K562 (cell line): ENCODE data around the gene AZU1. TPM values are rescaled to one million over a fixed set of nuclear protein-coding genes. Genes with fewer than 3 reads are reported as not detected.
A peak's percentile ranks its signal among the peaks of the same experiment; 100 is the strongest.

Experiments
- ATAC-seq: fragments of 200-7000 bp; cut with Tn5 transposase; 3 replicates; pipeline ENCODE4 v1.9.1; 2020; ENCODE audit warnings: moderate library complexity
- BruUV-seq: library from RNA; stranded (reverse); fragments of 400-500 nt; replicated peaks from 2 replicates; lab custom pipeline; 2021; lab: Mats Ljungman, UMichigan
- CTCF ChIA-PET: fragments of 300-600 bp; formaldehyde crosslinking; extraction: SDS; loops from one replicate; lab custom pipeline; 2021; ENCODE audit warnings: low intra/inter-chr PET ratio; lab: Yijun Ruan, JAX
- POLR2A ChIA-PET: fragments of 300-600, 350-650 bp; sonication (Branson Sonifier 250); formaldehyde crosslinking; extraction: SDS; loops from one replicate; lab custom pipeline; 2021; ENCODE audit warnings: antibody characterized with exemption, inconsistent platforms; lab: Yijun Ruan, JAX
- DNase-seq, 4 experiments: peaks; one replicate each; pipeline versions ENCODE4 v3.0.0 to v3.0.0-alpha.2; 2011 to 2018; ENCODE audit warnings: low spot score in 3 of 4, mixed read lengths in 3 of 4; ENCODE audit errors: extremely low read depth in 1 of 4
- FAIRE-seq: peaks from 2 replicates; lab custom pipeline; 2011; peaks lifted over from hg19 to GRCh38; lab: Jason Lieb, UNC
- H2AFZ ChIP-seq: 2 replicates; pipeline ENCODE4 v1.6.0; 2011; ENCODE audit warnings: low read depth, low read length, control low read depth, inconsistent platforms
- H3K27ac ChIP-seq: fragments of 200-600 bp; 3 replicates; pipeline ENCODE4 v1.8.0; 2011; ENCODE audit warnings: low read depth, mild to moderate bottlenecking, control low read depth, inconsistent platforms, low read length, moderate library complexity, mixed read lengths; ENCODE audit errors: extremely low read depth
- H3K27me3 ChIP-seq, 2 experiments: fragments of 300-600 bp in 1 of 2; 2 replicates in 1 of 2; 3 replicates in 1 of 2; pipeline versions ENCODE4 v1.6.0 to v1.8.0; 2011; ENCODE audit warnings: inconsistent platforms in 2 of 2, low read length in 2 of 2, mild to moderate bottlenecking in 1 of 2, mixed read lengths in 1 of 2, moderate library complexity in 1 of 2; ENCODE audit not compliant: control insufficient read depth in 2 of 2, insufficient read depth in 2 of 2
- H3K36me3 ChIP-seq: fragments of 300-600 bp; 3 replicates; pipeline ENCODE4 v1.8.0; 2011; ENCODE audit warnings: mild to moderate bottlenecking, low read length, inconsistent platforms; ENCODE audit not compliant: control insufficient read depth, insufficient read depth
- H3K4me1 ChIP-seq, 2 experiments: fragments of 200-600 bp in 1 of 2; replicated peaks in 1 of 2; 2 replicates in 1 of 2; 3 replicates in 1 of 2; pipeline versions ENCODE4 v1.5.1 to v1.8.0; 2011; ENCODE audit warnings: inconsistent platforms in 2 of 2, low read length in 2 of 2, mild to moderate bottlenecking in 1 of 2, mixed read lengths in 1 of 2, moderate library complexity in 1 of 2; ENCODE audit not compliant: control insufficient read depth in 2 of 2, insufficient read depth in 2 of 2
- H3K4me2 ChIP-seq: 2 replicates; pipeline ENCODE4 v1.6.1; 2011; ENCODE audit warnings: low read length, control low read depth, inconsistent platforms, mixed read lengths; ENCODE audit not compliant: insufficient read depth
- H3K4me3 ChIP-seq: fragments of 200-600 bp; sonication (generic), shearing (Covaris generic); 2 replicates; pipeline ENCODE4 v1.5.1; 2016; ENCODE audit warnings: control low read depth, inconsistent platforms
- H3K79me2 ChIP-seq: fragments of 200-600 bp; 3 replicates; pipeline ENCODE4 v1.8.0; 2011; ENCODE audit warnings: low read length, inconsistent platforms; ENCODE audit not compliant: control insufficient read depth, insufficient read depth
- H3K9ac ChIP-seq, 2 experiments: 2 replicates each; pipeline versions ENCODE4 v1.6.0 to v1.6.1; 2011; ENCODE audit warnings: low read depth in 2 of 2, low read length in 2 of 2, control low read depth in 1 of 2, inconsistent platforms in 1 of 2, mild to moderate bottlenecking in 1 of 2, mixed read lengths in 1 of 2; ENCODE audit not compliant: insufficient read depth in 1 of 2
- H3K9me1 ChIP-seq: one replicate; pipeline ENCODE4 v1.6.0; 2011; ENCODE audit warnings: inconsistent platforms, mild to moderate bottlenecking, low read length, moderate library complexity; ENCODE audit not compliant: control insufficient read depth, insufficient read depth
- H3K9me3 ChIP-seq: replicated peaks from 2 replicates; pipeline ENCODE4 v1.5.1; 2011; ENCODE audit warnings: low read depth, low read length, inconsistent platforms; ENCODE audit not compliant: control insufficient read depth, insufficient read depth
- H4K20me1 ChIP-seq: replicated peaks from 2 replicates; pipeline ENCODE4 v1.6.1; 2011; ENCODE audit warnings: low read length, inconsistent platforms, mixed read lengths; ENCODE audit not compliant: control insufficient read depth, insufficient read depth
- ESRRA ChIP-seq: fragments of 450-650 bp; IDR thresholded peaks from 2 replicates; pipeline ENCODE4 v1.6.1; 2014; ENCODE audit warnings: low read depth, mild to moderate bottlenecking, moderate library complexity, borderline replicate concordance
- HDAC8 ChIP-seq: fragments of 450-650 bp; IDR thresholded peaks from 2 replicates; pipeline ENCODE4 v1.6.1; 2016; ENCODE audit warnings: mild to moderate bottlenecking, missing genetic modification characterization, moderate library complexity, missing compliant biosample characterization
- KAT2B ChIP-seq: IDR thresholded peaks from one replicate; pipeline ENCODE4 v1.6.1; 2012; ENCODE audit warnings: low read depth, mild to moderate bottlenecking, control low read depth, inconsistent platforms, low read length, moderate library complexity
- LCOR ChIP-seq: sonication (generic); formaldehyde crosslinking; IDR thresholded peaks from 2 replicates; pipeline ENCODE4 v1.8.0; 2022; ENCODE audit warnings: mild to moderate bottlenecking, missing genetic modification reagents
- POLR2A ChIP-seq: fragments of 450-650 bp; conservative IDR thresholded peaks from 2 replicates; pipeline ENCODE4 v1.6.1; 2016
- POLR2G ChIP-seq: fragments of 200-400 bp; formaldehyde crosslinking; IDR thresholded peaks from 2 replicates; pipeline ENCODE4 v1.6.1; 2017; ENCODE audit warnings: low read depth, mild to moderate bottlenecking, antibody characterized with exemption, low read length, moderate library complexity
- RBFOX2 ChIP-seq: fragments of 200-400 bp; formaldehyde crosslinking; IDR thresholded peaks from 2 replicates; pipeline ENCODE4 v1.6.1; 2017; ENCODE audit warnings: low read depth, mild to moderate bottlenecking, low read length, moderate library complexity
- ZFX ChIP-seq: sonication (generic); formaldehyde crosslinking; IDR thresholded peaks from 2 replicates; pipeline ENCODE4 v1.8.0; 2022; ENCODE audit warnings: mild to moderate bottlenecking, missing genetic modification reagents, moderate library complexity
- ZNF274 ChIP-seq: IDR thresholded peaks from 2 replicates; pipeline ENCODE4 v1.6.1; 2011; ENCODE audit warnings: low read depth, mild to moderate bottlenecking, low read length, moderate library complexity, borderline replicate concordance
- ZNF785 ChIP-seq: fragments of 250-450 bp; sonication (Bioruptor Pico); IDR thresholded peaks from 2 replicates; pipeline ENCODE4 v1.4.0; 2020; ENCODE audit warnings: mild to moderate bottlenecking
- WGBS: fragments of 100-300 bp; shearing (Covaris generic); methylation state at CpG from one replicate; pipeline ENCODE4 v1.1.6; 2016; ENCODE audit warnings: low coverage, mixed read lengths; ENCODE audit not compliant: insufficient coverage; ENCODE audit errors: missing lambda C conversion rate; 5-methylcytosine and 5-hydroxymethylcytosine counted together
- in situ Hi-C: fragments of 300-500 bp; cut with MboI; formaldehyde crosslinking; loops from 4 replicates; pipeline ENCODE4 v1.15.0; 2018; ENCODE audit warnings: inconsistent platforms, mixed read lengths
- intact Hi-C: fragments of 100-400 bp; cut with micrococcal nuclease; formaldehyde crosslinking; loops from 2 replicates; pipeline ENCODE4 v1.14.2; 2022
- polyA plus RNA-seq, 8 experiments: library from polyadenylated mRNA; depleted of rRNA in 4 of 8; stranded (reverse) in 5 of 8; unstranded in 3 of 8; fragments of >200 nt; fragmentation: Nextera tagmentation in 2 of 8; fragmentation: Illumina TruSeq in 1 of 8; extraction: Ambion mirVana in 2 of 8; extraction: Trizol in 1 of 8; gene quantifications; 2 replicates each; pipeline versions ENCODE4 v1.2.1 to v1.2.3, GENCODE V29; 2011 to 2014; ENCODE audit warnings: inconsistent platforms in 1 of 8, missing spikeins in 1 of 8
- total RNA-seq, 7 experiments: library from RNA; depleted of rRNA in 6 of 7; stranded (reverse); fragments of >200 nt in 6 of 7; fragmentation: Illumina TruSeq in 2 of 7; extraction: Trizol in 2 of 7; gene quantifications; 2 replicates each; pipeline versions ENCODE4 v1.2.1 to v1.2.3, GENCODE V29; 2011 to 2021; ENCODE audit warnings: low replicate concordance in 1 of 7
- TF ChIP-seq, protein P1 (sequence below), 3 experiments: fragments of 200-800 bp in 1 of 3; sonication (Bioruptor generic) in 1 of 3; sonication (generic) in 1 of 3; formaldehyde crosslinking in 1 of 3; IDR thresholded peaks; 2 replicates each; pipeline versions ENCODE4 v1.6.1 to v1.8.0; 2016 to 2022; ENCODE audit warnings: mild to moderate bottlenecking in 2 of 3, missing compliant biosample characterization in 2 of 3, missing genetic modification characterization in 2 of 3, missing genetic modification reagents in 1 of 3

Gene AZU1
- total and polyA plus RNA-seq, 9 of the 15 experiments (the other 6 are each of a cell fraction or from before 2014, with no cell fraction given): 0.29 to 1.9 (median 0.59) TPM; not detected in 3

DNA sequence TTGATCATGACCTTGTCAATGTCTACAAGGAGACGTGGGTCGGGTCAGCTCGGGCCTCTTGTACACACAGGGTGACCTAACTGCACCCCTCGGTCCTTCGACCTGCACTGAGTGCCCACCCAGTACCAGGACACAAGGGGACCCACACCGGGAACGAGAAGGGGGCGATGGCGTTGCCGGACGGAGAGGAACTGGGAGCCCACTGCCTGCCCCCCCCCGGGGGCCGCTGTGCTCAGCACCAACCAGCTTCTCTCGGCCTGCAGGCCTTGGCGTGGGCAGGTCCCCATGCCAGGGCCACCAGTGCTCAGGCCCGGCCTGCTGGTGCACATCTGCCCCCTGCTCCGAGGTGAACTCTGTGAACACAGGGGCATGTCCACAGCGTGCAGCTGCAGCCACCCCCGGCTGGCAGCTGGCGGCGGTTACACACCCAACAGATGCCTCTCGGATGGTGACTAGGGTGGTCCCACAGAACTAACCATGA, 46.0 kb downstream of the AZU1 start:
- Histone ChIP-seq H3K4me2 (no peak overlapping the region; the same call in 1 of the 2 replicates), H3K27ac (peak overlapping the region; percentile 44; the same call in 2 of the 3 replicates), H3K79me2 (no peaks in the 10 kb centered on the region), H3K36me3 (peaks cover 72% of the 10 kb centered on the region; the same call in 2 of the 3 replicates), H2AFZ (no peak overlapping the region), H3K9me3 (no peaks in the 10 kb centered on the region), H3K4me1 (peaks cover 16 to 64% of the 10 kb centered on the region in 2 experiments), H3K4me3 (no peak overlapping the region), H4K20me1 (no peaks in the 10 kb centered on the region; the same call in 1 of the 2 replicates), H3K9ac (peak overlapping the region in 1 of 2 experiments; percentile 68; a peak in 2 of 4 replicates), H3K9me1 (no peaks in the 10 kb centered on the region), H3K27me3 (no peaks in the 10 kb centered on the region)
- no TSS peak for BruUV-seq
- DNase-seq (no peak), ATAC-seq (no peak), FAIRE-seq (no peak)
- POLR2A ChIA-PET: interaction anchor here (0.6 to 0.8 kb wide), 2 partner anchors 10 to 20 kb away, joined by 3 to 4 read pairs; partner anchors contain the start of genes MED16 and RNU6-9
- in situ Hi-C loops: no loop called here
- 87% methylated on average over 15 of the region's 22 CpGs for WGBS
- TF ChIP-seq KAT2B: no peak
- TF ChIP-seq POLR2A: peak; percentile 31; the same call in 1 of the 2 replicates
- TF ChIP-seq, protein P1, sequence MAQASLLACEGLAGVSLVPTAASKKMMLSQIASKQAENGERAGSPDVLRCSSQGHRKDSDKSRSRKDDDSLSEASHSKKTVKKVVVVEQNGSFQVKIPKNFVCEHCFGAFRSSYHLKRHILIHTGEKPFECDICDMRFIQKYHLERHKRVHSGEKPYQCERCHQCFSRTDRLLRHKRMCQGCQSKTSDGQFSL (CRISPR knock-in tag; IDR thresholded peaks at IDR 0.05): peak; percentile 38; the same call in 1 of the 2 replicates
- TF ChIP-seq, protein P1 (tag; IDR thresholded peaks at IDR 0.05): no peak
- peak; percentile 16; the same call in 1 of the 2 replicates for TF ChIP-seq ESRRA
- no peak for TF ChIP-seq LCOR (CRISPR knock-in tag)
- TF ChIP-seq ZFX: 0 out of 2 replicates have a peak, but pooled peaks have one; percentile 3
- TF ChIP-seq RBFOX2: peak; percentile 45; the same call in 1 of the 2 replicates
- no peak for TF ChIP-seq HDAC8 (tag)
- no peak for TF ChIP-seq ZNF785 (CRISPR knock-in tag)
- TF ChIP-seq POLR2G: peak; percentile 69
- no peak for TF ChIP-seq ZNF274
- CTCF ChIA-PET: no interaction called here
- intact Hi-C loops: no loop called here
